H1 (cell line): ENCODE measurements around the gene JPH3. TPM values are rescaled to one million over a fixed set of nuclear protein-coding genes. Genes with fewer than 3 reads are reported as not detected.

Experiments used
- BRCA1 ChIP-seq: IDR thresholded peaks from 2 replicates; pipeline ENCODE4 v1.6.1; 2012; ENCODE audit warnings: low read depth, low read length, improper control_type of control experiment
- CEBPB ChIP-seq: IDR thresholded peaks from 2 replicates; pipeline ENCODE4 v1.6.1; 2012; ENCODE audit warnings: low read depth, low read length
- HDAC2 ChIP-seq, 2 experiments: fragments of 300-600 bp in 1 of 2; sonication (generic) in 1 of 2; IDR thresholded peaks; 2 replicates each; pipeline ENCODE4 v1.6.1; 2011 to 2012; ENCODE audit warnings: low read depth in 2 of 2, low read length in 2 of 2, mild to moderate bottlenecking in 2 of 2, moderate library complexity in 2 of 2, borderline replicate concordance in 1 of 2, inconsistent platforms in 1 of 2
- KDM5A ChIP-seq: fragments of 200-600 bp; IDR thresholded peaks from 2 replicates; pipeline ENCODE4 v1.7.1; 2012; ENCODE audit warnings: mild to moderate bottlenecking, low read length, inconsistent platforms, mixed read lengths
- POU5F1 ChIP-seq: IDR thresholded peaks from 2 replicates; pipeline ENCODE4 v1.6.1; 2011; ENCODE audit warnings: low read depth, mild to moderate bottlenecking, low read length, moderate library complexity
- SIRT6 ChIP-seq: IDR thresholded peaks from one replicate; pipeline ENCODE4 v1.7.1; 2012; ENCODE audit warnings: low read length, inconsistent platforms
- SRF ChIP-seq: IDR thresholded peaks from 2 replicates; pipeline ENCODE4 v1.6.1; 2011; ENCODE audit warnings: mild to moderate bottlenecking, low read depth, low read length, moderate library complexity
- SUZ12 ChIP-seq: fragments of 200-600 bp; sonication (generic); IDR thresholded peaks from 2 replicates; pipeline ENCODE4 v1.6.1; 2012; ENCODE audit warnings: mild to moderate bottlenecking, inconsistent platforms, low read length, moderate library complexity, mixed read lengths
- TAF7 ChIP-seq: optimal IDR thresholded peaks from 2 replicates; pipeline ENCODE3; 2011; ENCODE audit warnings: low read depth, mild to moderate bottlenecking, inconsistent platforms, low read length, moderate library complexity, borderline replicate concordance
- TCF12 ChIP-seq: IDR thresholded peaks from 2 replicates; pipeline ENCODE4 v1.6.1; 2011; ENCODE audit warnings: low read depth, mild to moderate bottlenecking, low read length
- polyA plus RNA-seq, 7 experiments: library from polyadenylated mRNA; depleted of rRNA in 3 of 7; stranded (reverse) in 5 of 7; unstranded in 2 of 7; fragments of >200 nt in 5 of 7; fragments of 200-250 nt in 2 of 7; gene quantifications; 1 replicate in 5 of 7; 2 replicates in 1 of 7; 4 replicates in 1 of 7; pipeline versions ENCODE4 v1.2.1 to v1.2.3, GENCODE V29; 2011 to 2013; ENCODE audit warnings: missing spikeins in 2 of 7, mixed read lengths in 2 of 7
- total RNA-seq: library from RNA; stranded (reverse); fragmentation: NEBNext Ultra II Directional; extraction: Animal tissue kit (Norgen Biotek cat#: 25700); gene quantifications from 2 replicates; pipeline ENCODE4 v1.2.1, GENCODE V29; 2021
- TF ChIP-seq, protein P1 (sequence below): fragments of 300-600 bp; sonication (generic); IDR thresholded peaks from 2 replicates; pipeline ENCODE4 v1.7.1; 2012; ENCODE audit warnings: low read length, moderate library complexity, mild to moderate bottlenecking, inconsistent platforms; ENCODE audit not compliant: insufficient replicate concordance
- TF ChIP-seq, protein P2 (sequence below): IDR thresholded peaks from 2 replicates; pipeline ENCODE4 v1.6.1; 2011; ENCODE audit warnings: low read depth, mild to moderate bottlenecking, low read length; ENCODE audit not compliant: insufficient read depth

Gene JPH3
- total and polyA plus RNA-seq, 2 of the 8 experiments (the other 6 are each of a cell fraction or from before 2014, with no cell fraction given), result 10.3 to 28.3 TPM

DNA sequence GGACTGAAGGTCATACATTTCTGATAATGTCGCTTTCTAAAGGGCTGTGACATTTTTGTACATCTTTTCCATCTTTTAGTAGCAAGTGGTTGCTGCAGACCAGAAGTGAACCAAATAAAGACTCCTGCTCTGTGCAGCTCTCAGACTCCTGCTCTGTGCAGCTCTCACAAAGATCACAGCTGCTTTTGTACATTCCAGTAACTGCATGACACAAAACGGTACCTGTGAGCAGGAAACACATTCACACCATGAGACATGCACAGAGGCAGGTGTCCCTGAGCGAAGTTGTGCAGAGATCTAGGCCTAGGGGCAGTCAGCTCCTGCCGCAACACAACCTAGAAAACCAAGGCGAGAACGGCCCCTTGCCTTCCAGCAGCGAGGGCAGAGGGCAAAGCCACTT is 95.9 kb downstream of the JPH3 start (continued):
- TF ChIP-seq, protein P1, sequence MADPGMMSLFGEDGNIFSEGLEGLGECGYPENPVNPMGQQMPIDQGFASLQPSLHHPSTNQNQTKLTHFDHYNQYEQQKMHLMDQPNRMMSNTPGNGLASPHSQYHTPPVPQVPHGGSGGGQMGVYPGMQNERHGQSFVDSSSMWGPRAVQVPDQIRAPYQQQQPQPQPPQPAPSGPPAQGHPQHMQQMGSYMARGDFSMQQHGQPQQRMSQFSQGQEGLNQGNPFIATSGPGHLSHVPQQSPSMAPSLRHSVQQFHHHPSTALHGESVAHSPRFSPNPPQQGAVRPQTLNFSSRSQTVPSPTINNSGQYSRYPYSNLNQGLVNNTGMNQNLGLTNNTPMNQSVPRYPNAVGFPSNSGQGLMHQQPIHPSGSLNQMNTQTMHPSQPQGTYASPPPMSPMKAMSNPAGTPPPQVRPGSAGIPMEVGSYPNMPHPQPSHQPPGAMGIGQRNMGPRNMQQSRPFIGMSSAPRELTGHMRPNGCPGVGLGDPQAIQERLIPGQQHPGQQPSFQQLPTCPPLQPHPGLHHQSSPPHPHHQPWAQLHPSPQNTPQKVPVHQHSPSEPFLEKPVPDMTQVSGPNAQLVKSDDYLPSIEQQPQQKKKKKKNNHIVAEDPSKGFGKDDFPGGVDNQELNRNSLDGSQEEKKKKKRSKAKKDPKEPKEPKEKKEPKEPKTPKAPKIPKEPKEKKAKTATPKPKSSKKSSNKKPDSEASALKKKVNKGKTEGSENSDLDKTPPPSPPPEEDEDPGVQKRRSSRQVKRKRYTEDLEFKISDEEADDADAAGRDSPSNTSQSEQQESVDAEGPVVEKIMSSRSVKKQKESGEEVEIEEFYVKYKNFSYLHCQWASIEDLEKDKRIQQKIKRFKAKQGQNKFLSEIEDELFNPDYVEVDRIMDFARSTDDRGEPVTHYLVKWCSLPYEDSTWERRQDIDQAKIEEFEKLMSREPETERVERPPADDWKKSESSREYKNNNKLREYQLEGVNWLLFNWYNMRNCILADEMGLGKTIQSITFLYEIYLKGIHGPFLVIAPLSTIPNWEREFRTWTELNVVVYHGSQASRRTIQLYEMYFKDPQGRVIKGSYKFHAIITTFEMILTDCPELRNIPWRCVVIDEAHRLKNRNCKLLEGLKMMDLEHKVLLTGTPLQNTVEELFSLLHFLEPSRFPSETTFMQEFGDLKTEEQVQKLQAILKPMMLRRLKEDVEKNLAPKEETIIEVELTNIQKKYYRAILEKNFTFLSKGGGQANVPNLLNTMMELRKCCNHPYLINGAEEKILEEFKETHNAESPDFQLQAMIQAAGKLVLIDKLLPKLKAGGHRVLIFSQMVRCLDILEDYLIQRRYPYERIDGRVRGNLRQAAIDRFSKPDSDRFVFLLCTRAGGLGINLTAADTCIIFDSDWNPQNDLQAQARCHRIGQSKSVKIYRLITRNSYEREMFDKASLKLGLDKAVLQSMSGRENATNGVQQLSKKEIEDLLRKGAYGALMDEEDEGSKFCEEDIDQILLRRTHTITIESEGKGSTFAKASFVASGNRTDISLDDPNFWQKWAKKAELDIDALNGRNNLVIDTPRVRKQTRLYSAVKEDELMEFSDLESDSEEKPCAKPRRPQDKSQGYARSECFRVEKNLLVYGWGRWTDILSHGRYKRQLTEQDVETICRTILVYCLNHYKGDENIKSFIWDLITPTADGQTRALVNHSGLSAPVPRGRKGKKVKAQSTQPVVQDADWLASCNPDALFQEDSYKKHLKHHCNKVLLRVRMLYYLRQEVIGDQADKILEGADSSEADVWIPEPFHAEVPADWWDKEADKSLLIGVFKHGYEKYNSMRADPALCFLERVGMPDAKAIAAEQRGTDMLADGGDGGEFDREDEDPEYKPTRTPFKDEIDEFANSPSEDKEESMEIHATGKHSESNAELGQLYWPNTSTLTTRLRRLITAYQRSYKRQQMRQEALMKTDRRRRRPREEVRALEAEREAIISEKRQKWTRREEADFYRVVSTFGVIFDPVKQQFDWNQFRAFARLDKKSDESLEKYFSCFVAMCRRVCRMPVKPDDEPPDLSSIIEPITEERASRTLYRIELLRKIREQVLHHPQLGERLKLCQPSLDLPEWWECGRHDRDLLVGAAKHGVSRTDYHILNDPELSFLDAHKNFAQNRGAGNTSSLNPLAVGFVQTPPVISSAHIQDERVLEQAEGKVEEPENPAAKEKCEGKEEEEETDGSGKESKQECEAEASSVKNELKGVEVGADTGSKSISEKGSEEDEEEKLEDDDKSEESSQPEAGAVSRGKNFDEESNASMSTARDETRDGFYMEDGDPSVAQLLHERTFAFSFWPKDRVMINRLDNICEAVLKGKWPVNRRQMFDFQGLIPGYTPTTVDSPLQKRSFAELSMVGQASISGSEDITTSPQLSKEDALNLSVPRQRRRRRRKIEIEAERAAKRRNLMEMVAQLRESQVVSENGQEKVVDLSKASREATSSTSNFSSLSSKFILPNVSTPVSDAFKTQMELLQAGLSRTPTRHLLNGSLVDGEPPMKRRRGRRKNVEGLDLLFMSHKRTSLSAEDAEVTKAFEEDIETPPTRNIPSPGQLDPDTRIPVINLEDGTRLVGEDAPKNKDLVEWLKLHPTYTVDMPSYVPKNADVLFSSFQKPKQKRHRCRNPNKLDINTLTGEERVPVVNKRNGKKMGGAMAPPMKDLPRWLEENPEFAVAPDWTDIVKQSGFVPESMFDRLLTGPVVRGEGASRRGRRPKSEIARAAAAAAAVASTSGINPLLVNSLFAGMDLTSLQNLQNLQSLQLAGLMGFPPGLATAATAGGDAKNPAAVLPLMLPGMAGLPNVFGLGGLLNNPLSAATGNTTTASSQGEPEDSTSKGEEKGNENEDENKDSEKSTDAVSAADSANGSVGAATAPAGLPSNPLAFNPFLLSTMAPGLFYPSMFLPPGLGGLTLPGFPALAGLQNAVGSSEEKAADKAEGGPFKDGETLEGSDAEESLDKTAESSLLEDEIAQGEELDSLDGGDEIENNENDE, result no peak
- TF ChIP-seq TCF12 (no peak), SIRT6 (no peak), SRF (no peak), POU5F1 (no peak), CEBPB (no peak), BRCA1 (no peak), SUZ12 (no peak), KDM5A (no peak), TAF7 (no peak), HDAC2 (IDR thresholded peaks at IDR 0.05; ENCODE audit: borderline replicate concordance in 1 of 2, low read depth in 2 of 2, low read length in 2 of 2) (no peak)
- TF ChIP-seq, protein P2, sequence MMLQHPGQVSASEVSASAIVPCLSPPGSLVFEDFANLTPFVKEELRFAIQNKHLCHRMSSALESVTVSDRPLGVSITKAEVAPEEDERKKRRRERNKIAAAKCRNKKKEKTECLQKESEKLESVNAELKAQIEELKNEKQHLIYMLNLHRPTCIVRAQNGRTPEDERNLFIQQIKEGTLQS, result no peak
